ENCODE results near the gene KRTAP15-1. TPM values are rescaled to one million over a fixed set of nuclear protein-coding genes. Genes with fewer than 3 reads are reported as not detected.

The KRTAP15-1 gene
- total and polyA plus RNA-seq, 7 donors: not detected

DNA sequence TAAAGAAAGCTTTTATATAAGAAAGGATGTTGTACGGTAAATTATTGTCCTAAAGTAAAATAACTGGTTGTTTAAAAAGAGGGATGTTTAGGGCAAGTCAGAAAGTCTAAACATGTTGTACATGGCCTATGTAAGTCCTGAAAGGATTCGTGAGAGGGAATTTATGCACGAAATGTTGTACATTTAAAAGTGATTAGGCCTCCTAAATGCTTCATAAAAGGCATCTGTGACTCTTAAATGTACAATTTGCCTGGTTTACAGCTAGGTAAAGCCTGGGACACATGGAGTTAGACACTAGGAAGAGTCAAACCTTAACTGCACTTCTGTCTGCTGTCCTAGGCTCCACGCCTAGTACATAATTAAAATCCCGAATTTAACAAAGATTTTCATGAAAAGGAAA, 24.1 kb upstream of the KRTAP15-1 start:
- WGBS, 2 donors: 80 to 85% methylated on average over 5 of the region's 5 CpGs
- Histone ChIP-seq H3K4me1 (no peaks in the 10 kb centered on the region), H3K4me3 (no peak overlapping the region), H3K9me3 (no peaks in the 10 kb centered on the region), H3K27me3 (no peaks in the 10 kb centered on the region), H3K27ac (no peak overlapping the region), H3K36me3 (no peaks in the 10 kb centered on the region)
- intact Hi-C loops (cut with DNase I): no loop called here
- DNase-seq: no peak
- TF ChIP-seq EP300 (IDR thresholded peaks at IDR 0.05) (no peak), POLR2A (IDR thresholded peaks at IDR 0.05) (no peak), POLR2AphosphoS5 (IDR thresholded peaks at IDR 0.05) (no peak)
- TF ChIP-seq, protein P1, sequence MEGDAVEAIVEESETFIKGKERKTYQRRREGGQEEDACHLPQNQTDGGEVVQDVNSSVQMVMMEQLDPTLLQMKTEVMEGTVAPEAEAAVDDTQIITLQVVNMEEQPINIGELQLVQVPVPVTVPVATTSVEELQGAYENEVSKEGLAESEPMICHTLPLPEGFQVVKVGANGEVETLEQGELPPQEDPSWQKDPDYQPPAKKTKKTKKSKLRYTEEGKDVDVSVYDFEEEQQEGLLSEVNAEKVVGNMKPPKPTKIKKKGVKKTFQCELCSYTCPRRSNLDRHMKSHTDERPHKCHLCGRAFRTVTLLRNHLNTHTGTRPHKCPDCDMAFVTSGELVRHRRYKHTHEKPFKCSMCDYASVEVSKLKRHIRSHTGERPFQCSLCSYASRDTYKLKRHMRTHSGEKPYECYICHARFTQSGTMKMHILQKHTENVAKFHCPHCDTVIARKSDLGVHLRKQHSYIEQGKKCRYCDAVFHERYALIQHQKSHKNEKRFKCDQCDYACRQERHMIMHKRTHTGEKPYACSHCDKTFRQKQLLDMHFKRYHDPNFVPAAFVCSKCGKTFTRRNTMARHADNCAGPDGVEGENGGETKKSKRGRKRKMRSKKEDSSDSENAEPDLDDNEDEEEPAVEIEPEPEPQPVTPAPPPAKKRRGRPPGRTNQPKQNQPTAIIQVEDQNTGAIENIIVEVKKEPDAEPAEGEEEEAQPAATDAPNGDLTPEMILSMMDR (IDR thresholded peaks at IDR 0.05): no peak

DNA sequence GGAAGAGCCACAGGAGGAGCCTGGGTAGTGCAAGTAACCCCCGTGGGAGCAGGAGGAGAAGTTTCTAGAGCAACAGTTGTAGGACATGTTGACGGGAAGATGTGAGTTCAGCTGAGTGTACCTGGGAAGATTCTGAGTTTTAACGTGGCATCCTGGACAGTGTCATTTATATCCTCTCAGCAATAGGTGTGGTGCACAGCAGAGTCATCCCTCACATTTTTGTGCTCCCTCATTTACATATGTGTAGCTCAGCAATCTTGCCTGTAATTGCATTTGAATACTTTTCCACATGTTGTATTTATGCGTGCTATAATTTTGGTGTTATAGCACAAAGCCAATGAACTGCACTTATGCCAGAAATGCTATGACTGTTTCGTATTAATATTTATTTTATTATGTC, 14.2 kb upstream of the KRTAP15-1 start, which contains the start of gene KRTAP13-3:
KRTAP13-3 (minus strand) TSS at position 101 of the 400 bp plus-strand sequence; CDS start at position 87, 14 bp downstream.
- no peaks in the 10 kb centered on the region for H3K36me3 ChIP-seq
- no peaks in the 10 kb centered on the region for H3K4me1 ChIP-seq
- H3K4me3 ChIP-seq: no peak within 1 kb of the TSS
- TF ChIP-seq EP300 (IDR thresholded peaks at IDR 0.05): no peak
- TF ChIP-seq, protein P1 (IDR thresholded peaks at IDR 0.05): no peak
- TF ChIP-seq POLR2A (IDR thresholded peaks at IDR 0.05): no peak
- no peak for TF ChIP-seq POLR2AphosphoS5 (IDR thresholded peaks at IDR 0.05)
- H3K27ac ChIP-seq: no peak within 1 kb of the TSS
- no peaks in the 10 kb centered on the region for H3K27me3 ChIP-seq
- 77 to 83% methylated on average over 5 of the region's 5 CpGs for WGBS, 2 donors
- no peak for DNase-seq
- H3K9me3 ChIP-seq: no peaks in the 10 kb centered on the region
- intact Hi-C loops (cut with DNase I): no loop called here

DNA sequence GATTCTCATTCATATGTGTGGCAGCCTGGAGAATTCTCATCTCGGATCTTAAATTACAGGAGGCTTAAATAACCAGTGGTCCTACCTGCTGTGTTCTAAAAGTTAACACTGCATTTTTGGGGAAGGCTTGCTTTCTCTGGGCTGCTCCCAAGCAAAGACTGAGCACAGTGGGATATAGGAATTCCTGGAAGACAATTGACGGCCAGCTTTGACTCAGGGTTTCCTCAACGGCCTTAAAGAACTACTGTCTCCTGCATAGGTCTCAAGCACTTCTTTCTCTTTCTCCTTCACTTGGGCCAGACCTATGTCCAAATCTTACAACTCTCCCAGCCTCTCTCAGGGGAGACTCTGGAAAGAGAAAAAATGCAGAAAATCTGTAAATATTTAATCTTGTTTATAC, 13.3 kb upstream of the KRTAP15-1 start:
- intact Hi-C loops (cut with DNase I): no loop called here
- no peaks in the 10 kb centered on the region for H3K36me3 ChIP-seq
- TF ChIP-seq, protein P1 (IDR thresholded peaks at IDR 0.05): no peak
- TF ChIP-seq EP300 (IDR thresholded peaks at IDR 0.05) (no peak), POLR2A (IDR thresholded peaks at IDR 0.05) (no peak), POLR2AphosphoS5 (IDR thresholded peaks at IDR 0.05) (no peak)
- H3K27ac ChIP-seq: no peak overlapping the region
- no peaks in the 10 kb centered on the region for H3K27me3 ChIP-seq
- H3K4me3 ChIP-seq: no peak overlapping the region
- no peaks in the 10 kb centered on the region for H3K9me3 ChIP-seq
- no peak for DNase-seq
- no peaks in the 10 kb centered on the region for H3K4me1 ChIP-seq
- 50 to 78% methylated on average over 3 of the region's 3 CpGs for WGBS, 2 donors

DNA sequence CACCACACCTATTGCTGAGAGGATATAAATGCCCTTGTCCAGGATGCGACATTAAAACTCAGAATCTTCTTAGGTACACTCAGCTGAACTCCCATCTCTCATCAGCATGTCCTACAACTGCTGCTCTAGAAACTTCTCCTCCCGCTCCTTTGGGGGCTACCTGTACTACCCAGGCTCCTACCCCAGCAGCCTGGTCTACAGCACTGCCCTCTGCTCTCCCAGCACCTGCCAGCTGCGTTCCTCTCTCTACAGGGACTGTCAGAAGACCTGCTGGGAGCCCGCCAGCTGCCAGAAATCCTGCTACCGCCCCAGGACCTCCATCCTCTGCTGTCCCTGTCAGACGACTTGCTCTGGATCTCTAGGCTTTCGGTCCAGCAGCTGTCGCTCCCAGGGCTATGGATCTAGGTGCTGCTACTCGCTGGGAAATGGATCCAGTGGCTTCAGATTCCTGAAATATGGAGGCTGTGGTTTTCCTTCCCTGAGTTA, 9.9 kb upstream of the KRTAP15-1 start, which contains the start of gene KRTAP13-4:
KRTAP13-4 (plus strand) TSS at position 51 of the 486 bp plus-strand sequence; CDS start at position 107, 56 bp downstream.
- TF ChIP-seq POLR2AphosphoS5 (IDR thresholded peaks at IDR 0.05): no peak
- no peak for TF ChIP-seq EP300 (IDR thresholded peaks at IDR 0.05)
- TF ChIP-seq, protein P1 (IDR thresholded peaks at IDR 0.05): no peak
- no peaks in the 10 kb centered on the region for H3K4me1 ChIP-seq
- H3K27me3 ChIP-seq: no peaks in the 10 kb centered on the region
- no peak for DNase-seq
- no peaks in the 10 kb centered on the region for H3K36me3 ChIP-seq
- H3K27ac ChIP-seq: no peak within 1 kb of the TSS
- intact Hi-C loops (cut with DNase I): no loop called here
- no peak within 1 kb of the TSS for H3K4me3 ChIP-seq
- 70 to 81% methylated on average over 9 of the region's 9 CpGs for WGBS, 2 donors
- no peaks in the 10 kb centered on the region for H3K9me3 ChIP-seq

Data from sigmoid colon (tissue), 7 donors.